Measurements from ENCODE around the gene ZNF839.

- TF ChIP-seq EP300 (IDR thresholded peaks at IDR 0.05; ENCODE audit: borderline replicate concordance in 1 of 2, low read depth in 1 of 2, low read length in 1 of 2): no peak
- TF ChIP-seq PBX3 (IDR thresholded peaks at IDR 0.05): no peak
- no peak for TF ChIP-seq CHD2 (IDR thresholded peaks at IDR 0.05; ENCODE audit: low read length, partially characterized antibody)
- TF ChIP-seq POLR2AphosphoS5 (IDR thresholded peaks at IDR 0.05; ENCODE audit: low read depth, low read length): no peak
- no peak for TF ChIP-seq EZH2phosphoT487 (IDR thresholded peaks at IDR 0.05; ENCODE audit: borderline replicate concordance, low read depth)
- no peak for TF ChIP-seq MXI1 (IDR thresholded peaks at IDR 0.05; ENCODE audit: low read depth, low read length)
- no peak for TF ChIP-seq TAF1 (IDR thresholded peaks at IDR 0.05; ENCODE audit: borderline replicate concordance, low read depth, low read length)
Observed at GRCh38 chr14:102352213-102352612, 32.7 kb downstream of the ZNF839 start.
